GM12801 (cell line): Measurements from ENCODE around the gene KIAA1191.

Experiments used
- CTCF ChIP-seq: IDR thresholded peaks from one replicate; pipeline ENCODE4 v1.5.1; 2011; ENCODE audit warnings: control low read depth; ENCODE audit not compliant: insufficient read length; ENCODE audit errors: extremely low read depth

The KIAA1191 gene

GRCh38 chr5:176381979-176382378 lies 20.4 kb upstream of the KIAA1191 start:
- TF ChIP-seq CTCF: no peak

GRCh38 chr5:176381423-176381822 lies 19.9 kb upstream of the KIAA1191 start:
- TF ChIP-seq CTCF: no peak

GRCh38 chr5:176379881-176380280 lies 18.3 kb upstream of the KIAA1191 start:
- TF ChIP-seq CTCF: no peak

GRCh38 chr5:176373100-176373818 lies 11.7 kb upstream of the KIAA1191 start:
- no peak for TF ChIP-seq CTCF

- TF ChIP-seq CTCF: no peak
Observed at GRCh38 chr5:176371621-176372539, 10.3 kb upstream of the KIAA1191 start.

GRCh38 chr5:176369934-176370711 lies 8.6 kb upstream of the KIAA1191 start:
- no peak for TF ChIP-seq CTCF

- TF ChIP-seq CTCF: no peak
Observed at GRCh38 chr5:176368726-176369125, 7.2 kb upstream of the KIAA1191 start.
